Keratinocyte (primary cell): ENCODE measurements around the gene TMC8. TPM values are rescaled to one million over a fixed set of nuclear protein-coding genes. Genes with fewer than 3 reads are reported as not detected.

Experiments
- DNase-seq: peaks from one replicate; pipeline ENCODE4 v3.0.0-alpha.2; 2011; ENCODE audit warnings: low read depth, missing footprints, low spot score
- FAIRE-seq: peaks from 2 replicates; lab custom pipeline; 2011; peaks lifted over from hg19 to GRCh38; lab: Jason Lieb, UNC
- H2AFZ ChIP-seq: 2 replicates; pipeline ENCODE4 v1.6.0; 2012; ENCODE audit warnings: low read length, control low read depth, inconsistent platforms; ENCODE audit not compliant: control insufficient read depth
- H3K27ac ChIP-seq: 2 replicates; pipeline ENCODE4 v1.5.1; 2011; ENCODE audit warnings: low read length; ENCODE audit not compliant: control insufficient read depth, insufficient read depth
- H3K27me3 ChIP-seq: 3 replicates; pipeline ENCODE4 v1.6.0; 2011; ENCODE audit warnings: low read length; ENCODE audit not compliant: control insufficient read depth, insufficient read depth; ENCODE audit errors: extremely low read depth
- H3K36me3 ChIP-seq, 2 experiments: 2 replicates in 1 of 2; 3 replicates in 1 of 2; pipeline ENCODE4 v1.5.1; 2011; ENCODE audit warnings: low read length in 2 of 2, mild to moderate bottlenecking in 1 of 2; ENCODE audit not compliant: control insufficient read depth in 2 of 2, insufficient read depth in 2 of 2; ENCODE audit errors: extremely low read depth in 1 of 2
- H3K4me1 ChIP-seq: 3 replicates; pipeline ENCODE4 v1.5.1; 2011; ENCODE audit warnings: low read length; ENCODE audit not compliant: control insufficient read depth, insufficient read depth; ENCODE audit errors: extremely low read depth
- H3K4me2 ChIP-seq: 3 replicates; pipeline ENCODE4 v1.6.0; 2011; ENCODE audit warnings: low read depth, low read length; ENCODE audit not compliant: control insufficient read depth, insufficient read depth; ENCODE audit errors: extremely low read depth
- H3K4me3 ChIP-seq, 3 experiments: fragments of 200-600 bp in 1 of 3; sonication (generic) in 1 of 3; 2 replicates in 2 of 3; 3 replicates in 1 of 3; pipeline ENCODE4 v1.5.1; 2011 to 2016; ENCODE audit warnings: low read length in 3 of 3, mild to moderate bottlenecking in 3 of 3, control low read depth in 2 of 3, inconsistent platforms in 1 of 3, low read depth in 1 of 3, mixed read lengths in 1 of 3, mixed run types in 1 of 3, moderate library complexity in 1 of 3; ENCODE audit not compliant: control insufficient read depth in 2 of 3, insufficient read depth in 2 of 3; ENCODE audit errors: extremely low read depth in 1 of 3
- H3K79me2 ChIP-seq: 2 replicates; pipeline ENCODE4 v1.6.0; 2012; ENCODE audit warnings: low read length; ENCODE audit not compliant: control insufficient read depth, insufficient read depth
- H3K9ac ChIP-seq: 3 replicates; pipeline ENCODE4 v1.6.0; 2011; ENCODE audit warnings: low read length; ENCODE audit not compliant: control insufficient read depth, insufficient read depth; ENCODE audit errors: extremely low read depth
- H3K9me1 ChIP-seq: 3 replicates; pipeline ENCODE4 v1.6.0; 2011; ENCODE audit warnings: low read length; ENCODE audit not compliant: control insufficient read depth, insufficient read depth; ENCODE audit errors: extremely low read depth
- H3K9me3 ChIP-seq: 2 replicates; pipeline ENCODE4 v1.5.1; 2012; ENCODE audit warnings: low read depth, low read length; ENCODE audit not compliant: control insufficient read depth
- H4K20me1 ChIP-seq: 3 replicates; pipeline ENCODE4 v1.6.0; 2011; ENCODE audit warnings: low read length; ENCODE audit not compliant: control insufficient read depth, insufficient read depth; ENCODE audit errors: extremely low read depth
- EZH2 ChIP-seq: IDR thresholded peaks from one replicate; pipeline ENCODE4 v1.6.1; 2012; ENCODE audit warnings: inconsistent platforms, mild to moderate bottlenecking, low read length, moderate library complexity
- dilution Hi-C: fragments of 300-500 bp; cut with MboI; formaldehyde crosslinking; loops from one replicate; pipeline ENCODE4 v1.7.0; 2020; ENCODE audit warnings: low sequenced_read_pairs; ENCODE audit not compliant: extremely low pct_ligation_motif_present
- polyA plus RNA-seq, 5 experiments: library from polyadenylated mRNA; depleted of rRNA in 3 of 5; stranded (reverse) in 3 of 5; stranded (forward) in 1 of 5; unstranded in 1 of 5; fragments of >200 nt; gene quantifications; 1 replicate in 1 of 5; 2 replicates in 3 of 5; 3 replicates in 1 of 5; pipeline versions ENCODE4 v1.2.1 to v1.2.3, GENCODE V29; 2011 to 2012; ENCODE audit warnings: missing spikeins in 2 of 5, low read depth in 1 of 5, low replicate concordance in 1 of 5
- TF ChIP-seq, protein P1 (sequence below), 3 experiments: IDR thresholded peaks in 1 of 3; conservative IDR thresholded peaks in 1 of 3; optimal IDR thresholded peaks in 1 of 3; 2 replicates in 2 of 3; 3 replicates in 1 of 3; pipeline versions ENCODE3 to v1.5.1; 2011; ENCODE audit warnings: low read length in 3 of 3, mild to moderate bottlenecking in 3 of 3, moderate library complexity in 2 of 3, control low read depth in 1 of 3, inconsistent platforms in 1 of 3; ENCODE audit not compliant: insufficient read depth in 2 of 3; ENCODE audit errors: extremely low read depth in 1 of 3

The TMC8 gene
- polyA plus RNA-seq, 1 donor (not counting 4 experiments of a cell fraction or from before 2014, with no cell fraction given): 0.14 TPM

DNA sequence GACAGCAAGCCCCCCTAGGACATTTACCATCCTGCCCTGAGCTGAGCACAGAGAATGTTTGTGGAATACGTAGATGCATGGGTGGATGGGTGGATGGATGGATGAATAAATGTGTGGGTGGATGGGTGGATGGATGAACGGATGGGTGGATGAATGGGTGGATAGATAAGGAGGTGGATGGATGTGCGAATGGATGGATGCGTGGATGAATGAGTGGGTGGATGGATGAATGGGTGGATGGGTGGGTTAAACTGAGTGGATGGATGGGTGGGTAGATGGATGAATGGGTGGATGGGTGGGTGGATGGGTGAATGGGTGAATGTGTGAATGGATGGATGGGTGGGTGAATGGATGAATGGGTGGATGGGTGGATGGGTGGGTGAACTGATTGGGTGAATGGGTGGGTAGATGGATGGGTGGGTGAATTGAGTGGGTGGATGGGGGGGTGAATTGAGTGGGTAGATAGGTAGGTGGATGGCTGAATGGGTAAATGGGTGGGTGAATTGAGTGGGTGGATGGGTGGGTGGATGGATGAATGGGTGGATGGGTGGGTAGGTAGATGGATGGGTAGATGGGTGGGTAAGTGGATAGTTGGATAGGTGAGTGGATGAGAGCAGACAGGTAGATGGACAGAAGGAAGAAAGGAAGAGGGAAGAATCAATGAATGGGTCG, 7.2 kb upstream of the TMC8 start:
- H3K27ac ChIP-seq: no peak overlapping the region
- no peaks in the 10 kb centered on the region for H4K20me1 ChIP-seq
- no peak overlapping the region for H3K9ac ChIP-seq
- peaks cover 6% of the 10 kb centered on the region for H3K4me1 ChIP-seq
- peaks cover 6 to 19% of the 10 kb centered on the region in 2 experiments for H3K36me3 ChIP-seq
- DNase-seq (no peak), FAIRE-seq (no peak)
- no peak overlapping the region for H2AFZ ChIP-seq
- dilution Hi-C loops: no loop called here
- TF ChIP-seq, protein P1, sequence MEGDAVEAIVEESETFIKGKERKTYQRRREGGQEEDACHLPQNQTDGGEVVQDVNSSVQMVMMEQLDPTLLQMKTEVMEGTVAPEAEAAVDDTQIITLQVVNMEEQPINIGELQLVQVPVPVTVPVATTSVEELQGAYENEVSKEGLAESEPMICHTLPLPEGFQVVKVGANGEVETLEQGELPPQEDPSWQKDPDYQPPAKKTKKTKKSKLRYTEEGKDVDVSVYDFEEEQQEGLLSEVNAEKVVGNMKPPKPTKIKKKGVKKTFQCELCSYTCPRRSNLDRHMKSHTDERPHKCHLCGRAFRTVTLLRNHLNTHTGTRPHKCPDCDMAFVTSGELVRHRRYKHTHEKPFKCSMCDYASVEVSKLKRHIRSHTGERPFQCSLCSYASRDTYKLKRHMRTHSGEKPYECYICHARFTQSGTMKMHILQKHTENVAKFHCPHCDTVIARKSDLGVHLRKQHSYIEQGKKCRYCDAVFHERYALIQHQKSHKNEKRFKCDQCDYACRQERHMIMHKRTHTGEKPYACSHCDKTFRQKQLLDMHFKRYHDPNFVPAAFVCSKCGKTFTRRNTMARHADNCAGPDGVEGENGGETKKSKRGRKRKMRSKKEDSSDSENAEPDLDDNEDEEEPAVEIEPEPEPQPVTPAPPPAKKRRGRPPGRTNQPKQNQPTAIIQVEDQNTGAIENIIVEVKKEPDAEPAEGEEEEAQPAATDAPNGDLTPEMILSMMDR (optimal IDR thresholded peaks at IDR 0.05 in 1 of 3, IDR thresholded peaks at IDR 0.05 in 1 of 3, conservative IDR thresholded peaks at IDR 0.05 in 1 of 3; ENCODE audit: extremely low read depth in 1 of 3, insufficient read depth in 2 of 3, low read length in 3 of 3): no peak
- no peak for TF ChIP-seq EZH2
- no peak overlapping the region for H3K4me2 ChIP-seq
- H3K9me1 ChIP-seq: no peaks in the 10 kb centered on the region
- no peaks in the 10 kb centered on the region for H3K27me3 ChIP-seq
- no peak overlapping the region for H3K4me3 ChIP-seq
- H3K9me3 ChIP-seq: no peaks in the 10 kb centered on the region
- peaks cover 4% of the 10 kb centered on the region for H3K79me2 ChIP-seq

DNA sequence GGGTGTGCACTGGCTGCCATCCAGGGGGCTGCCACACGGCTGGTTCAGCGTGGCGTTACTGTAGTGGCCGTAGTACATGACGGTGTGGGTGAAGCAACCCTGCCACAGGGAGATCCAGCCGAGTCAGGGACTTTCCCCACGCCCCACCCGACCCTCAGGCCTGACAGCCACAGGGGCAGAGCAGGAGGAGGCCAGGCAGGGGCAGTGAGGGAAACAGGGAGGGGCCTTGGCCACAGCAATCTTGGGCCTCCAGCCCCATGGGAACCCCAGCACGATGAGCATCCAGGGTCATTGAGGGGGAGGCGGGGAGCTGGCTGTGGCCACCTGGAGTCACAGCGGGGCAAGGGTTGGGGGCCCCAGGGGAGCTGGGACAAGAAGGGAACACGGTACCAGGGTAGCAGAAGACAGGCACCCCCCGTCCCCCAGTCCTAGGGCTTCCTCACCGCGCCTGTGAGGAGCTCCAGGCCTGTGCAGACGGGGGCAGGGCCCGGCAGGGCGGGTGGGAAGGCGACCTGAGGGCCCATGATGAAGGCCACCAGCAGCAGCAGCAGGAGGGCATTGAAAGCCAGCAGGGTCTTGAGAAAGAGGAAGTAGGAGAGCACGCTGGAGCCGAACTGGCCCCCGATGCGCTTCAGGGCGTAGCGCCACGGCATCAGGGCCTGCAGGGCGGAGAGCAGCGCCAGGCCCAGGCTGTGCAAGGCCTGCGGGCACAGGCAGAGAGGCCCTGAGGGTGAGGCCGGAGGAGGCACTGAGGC, 6.3 kb upstream of the TMC8 start:
- no peak overlapping the region for H3K4me2 ChIP-seq
- H3K9ac ChIP-seq: no peak overlapping the region
- no peaks in the 10 kb centered on the region for H3K9me3 ChIP-seq
- H3K27ac ChIP-seq: no peak overlapping the region
- peaks cover 4% of the 10 kb centered on the region for H3K79me2 ChIP-seq
- no peaks in the 10 kb centered on the region for H3K9me1 ChIP-seq
- H4K20me1 ChIP-seq: no peaks in the 10 kb centered on the region
- DNase-seq (no peak), FAIRE-seq (no peak)
- TF ChIP-seq, protein P1 (optimal IDR thresholded peaks at IDR 0.05 in 1 of 3, IDR thresholded peaks at IDR 0.05 in 1 of 3, conservative IDR thresholded peaks at IDR 0.05 in 1 of 3; ENCODE audit: extremely low read depth in 1 of 3, insufficient read depth in 2 of 3, low read length in 3 of 3): no peak
- TF ChIP-seq EZH2: no peak
- no peak overlapping the region for H3K4me3 ChIP-seq
- H3K36me3 ChIP-seq: peaks cover 6 to 19% of the 10 kb centered on the region in 2 experiments
- dilution Hi-C loops: no loop called here
- H3K4me1 ChIP-seq: peaks cover 6% of the 10 kb centered on the region
- no peak overlapping the region for H2AFZ ChIP-seq
- H3K27me3 ChIP-seq: no peaks in the 10 kb centered on the region
